Tibial artery (tissue), 4 donors: Measurements from ENCODE around the gene OR2A12.
"Not testable (repeated sequence)": the region's sequence is repeated elsewhere in the genome, so short reads cannot be mapped to it uniquely, and the experiment has no call there.

Experiments used
- DNase-seq, 2 donors: peaks; one replicate each; pipeline ENCODE4 v3.0.0-alpha.2; 2019
- H3K27ac ChIP-seq, 2 donors: fragments of 200-600 bp; sonication (generic) in 1 of 2; 1 replicate in 1 of 2; 2 replicates in 1 of 2; pipeline ENCODE4 v1.5.1; 2018 to 2019; ENCODE audit warnings: mild to moderate bottlenecking in 1 of 2
- H3K27me3 ChIP-seq, 2 donors: fragments of 200-600 bp; sonication (generic) in 1 of 2; one replicate each; pipeline versions ENCODE4 v1.5.1 to v1.6.0; 2016 to 2019
- H3K36me3 ChIP-seq, 3 donors: fragments of 200-600 bp; sonication (generic) in 2 of 3; one replicate each; pipeline ENCODE4 v1.5.1; 2016 to 2019; ENCODE audit warnings: mild to moderate bottlenecking in 2 of 3
- H3K4me1 ChIP-seq, 4 donors: fragments of 200-600 bp; sonication (generic) in 2 of 4; 1 replicate in 3 of 4; 2 replicates in 1 of 4; pipeline ENCODE4 v1.5.1; 2016 to 2019
- H3K4me3 ChIP-seq, 2 donors: fragments of 200-600 bp; sonication (generic) in 1 of 2; 1 replicate in 1 of 2; 2 replicates in 1 of 2; pipeline ENCODE4 v1.5.1; 2018 to 2019; ENCODE audit warnings: mild to moderate bottlenecking in 2 of 2
- H3K9me3 ChIP-seq, 3 donors: fragments of 200-600 bp; sonication (generic) in 1 of 3; one replicate each; pipeline ENCODE4 v1.5.1; 2016 to 2019
- CTCF ChIP-seq, 2 experiments: fragments of 200-600 bp in 1 of 2; fragments of 450-650 bp in 1 of 2; IDR thresholded peaks; one replicate each; pipeline ENCODE4 v1.5.1; 2017 to 2019; ENCODE audit warnings: antibody characterized with exemption in 2 of 2, mild to moderate bottlenecking in 1 of 2, moderate library complexity in 1 of 2
- intact Hi-C: fragments of 100-400 bp; cut with DNase I; formaldehyde crosslinking; loops from one replicate; pipeline ENCODE4 v1.15.0; 2023; ENCODE audit warnings: low total_unique reads

OR2A12 gene

GRCh38 chr7:144118341-144118740, 32.3 kb downstream of the OR2A12 start:
- Histone ChIP-seq H3K4me3 (no peak overlapping the region), H3K27me3 (no peaks in the 10 kb centered on the region), H3K27ac (no peak overlapping the region), H3K4me1 (no peaks in the 10 kb centered on the region), H3K36me3 (no peaks in the 10 kb centered on the region), H3K9me3 (no peaks in the 10 kb centered on the region)
- no peak for TF ChIP-seq CTCF (IDR thresholded peaks at IDR 0.05)
- no peak for DNase-seq
- intact Hi-C loops = no loop called here

GRCh38 chr7:144122876-144123275, 36.8 kb downstream of the OR2A12 start, which contains the start of gene OR2A14:
Gene OR2A14, plus strand, starts transcription at chr7:144123176. Its CDS starts 5,937 bp downstream, at chr7:144129113.
- no peaks in the 10 kb centered on the region for H3K36me3 ChIP-seq
- DNase-seq = no peak
- no peaks in the 10 kb centered on the region for H3K4me1 ChIP-seq
- no peaks in the 10 kb centered on the region for H3K9me3 ChIP-seq
- no peaks in the 10 kb centered on the region for H3K27me3 ChIP-seq
- no peak within 1 kb of the TSS for H3K4me3 ChIP-seq
- no peak for TF ChIP-seq CTCF (IDR thresholded peaks at IDR 0.05)
- no peak within 1 kb of the TSS for H3K27ac ChIP-seq
- intact Hi-C loops = no loop called here

GRCh38 chr7:144127714-144128334, 41.7 kb downstream of the OR2A12 start:
- peak; percentile 61 to 63 for TF ChIP-seq CTCF (IDR thresholded peaks at IDR 0.05)
- Histone ChIP-seq H3K4me1 (no peaks in the 10 kb centered on the region), H3K27ac (no peak overlapping the region), H3K36me3 (no peaks in the 10 kb centered on the region), H3K4me3 (no peak overlapping the region), H3K9me3 (no peaks in the 10 kb centered on the region), H3K27me3 (no peaks in the 10 kb centered on the region)
- intact Hi-C loops = no loop called here
- peak; percentile 87 for DNase-seq

- H3K4me3 ChIP-seq, intact Hi-C loops, DNase-seq: not testable (repeated sequence)
Measured at GRCh38 chr7:144129601-144130000, 43.5 kb downstream of the OR2A12 start.

GRCh38 chr7:144130730-144131129, 44.7 kb downstream of the OR2A12 start:
- Histone ChIP-seq H3K36me3 (no peaks in the 10 kb centered on the region), H3K4me3 (no peak overlapping the region), H3K27me3 (no peaks in the 10 kb centered on the region), H3K9me3 (no peaks in the 10 kb centered on the region), H3K4me1 (no peaks in the 10 kb centered on the region), H3K27ac (no peak overlapping the region)
- intact Hi-C loops = loop anchor here (10.0 kb wide), 1 partner anchor 1986 kb away; no protein-coding TSS in a partner anchor
- no peak for TF ChIP-seq CTCF (IDR thresholded peaks at IDR 0.05)
- no peak for DNase-seq

More at GRCh38 chr7:144129601-144130000, 43.5 kb downstream of the OR2A12 start:
- H3K27me3 ChIP-seq, H3K4me1 ChIP-seq, H3K9me3 ChIP-seq, H3K36me3 ChIP-seq, H3K27ac ChIP-seq: not testable (repeated sequence)

GRCh38 chr7:144132262-144132661, 46.2 kb downstream of the OR2A12 start:
- H3K27me3 ChIP-seq = no peaks in the 10 kb centered on the region
- DNase-seq = no peak
- no peaks in the 10 kb centered on the region for H3K9me3 ChIP-seq
- no peaks in the 10 kb centered on the region for H3K4me1 ChIP-seq
- H3K4me3 ChIP-seq = no peak overlapping the region
- TF ChIP-seq CTCF (IDR thresholded peaks at IDR 0.05) = no peak
- no peaks in the 10 kb centered on the region for H3K36me3 ChIP-seq
- intact Hi-C loops = loop anchor here (10.0 kb wide), 1 partner anchor 1987 kb away; no protein-coding TSS in a partner anchor
- no peak overlapping the region for H3K27ac ChIP-seq
